Measurements from ENCODE around the gene ZFYVE28. TPM values are rescaled to one million over a fixed set of nuclear protein-coding genes. Genes with fewer than 3 reads are reported as not detected.

ZFYVE28 gene
- total RNA-seq, 2 experiments from 2014 or later: 26.2 to 28.0 TPM

DNA sequence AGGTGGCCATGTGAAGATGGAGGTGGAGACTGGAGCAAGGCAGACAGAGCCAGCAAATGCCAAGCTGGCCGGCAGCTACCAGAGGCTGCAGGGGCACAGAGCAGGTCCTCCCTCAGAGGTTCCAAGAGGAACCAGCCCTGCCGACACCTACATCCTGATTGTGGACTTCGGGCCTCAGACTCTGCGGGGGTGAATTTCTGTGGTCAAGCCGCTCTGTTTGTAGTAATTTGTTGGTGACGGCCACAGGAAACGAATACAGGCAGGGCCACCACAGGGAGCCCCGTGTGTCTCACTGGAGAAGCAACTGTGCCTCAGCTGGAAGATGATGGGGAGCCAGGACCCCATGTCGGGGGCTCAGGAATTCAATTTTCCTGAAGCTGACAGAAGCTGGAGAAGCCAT, 28.3 kb downstream of the ZFYVE28 start:
- Histone ChIP-seq H3K36me3 (ENCODE audit: insufficient read depth, low read length) (peaks cover 6% of the 10 kb centered on the region), H3K4me3 (ENCODE audit: low read length) (no peak overlapping the region), H3K4me1 (ENCODE audit: insufficient read depth, low read length) (peaks cover 39% of the 10 kb centered on the region), H3K27me3 (ENCODE audit: control insufficient read depth in 1 of 2, insufficient read depth in 2 of 2, low read length in 2 of 2) (peaks cover 0 to 2% of the 10 kb centered on the region in 2 experiments), H3K9me3 (ENCODE audit: control insufficient read depth in 1 of 2, insufficient read depth in 1 of 2, low read length in 2 of 2) (no peaks in the 10 kb centered on the region), H3K27ac (ENCODE audit: low read depth in 1 of 2, low read length in 2 of 2) (no peak overlapping the region)
- ATAC-seq (ENCODE audit: poor library complexity): no peak
- Mint-ChIP-seq H3K27ac (no peak overlapping the region), H3K4me1 (ENCODE audit: low read depth) (peaks cover 45% of the 10 kb centered on the region), H3K4me3 (no peak overlapping the region), H3K36me3 (ENCODE audit: low read depth) (no peaks in the 10 kb centered on the region), H3K27me3 (peaks cover 14% of the 10 kb centered on the region), H3K9me3 (no peaks in the 10 kb centered on the region)
- ChIA-PET POLR2A (interaction anchor here (0.8 to 1.1 kb wide), 3 partner anchors 12 to 103 kb away, joined by 3 to 4 read pairs (median 3); partner anchors contain the start of genes CFAP99 and ZFYVE28), CTCF (no interaction called here)
- TF ChIP-seq, protein P1, sequence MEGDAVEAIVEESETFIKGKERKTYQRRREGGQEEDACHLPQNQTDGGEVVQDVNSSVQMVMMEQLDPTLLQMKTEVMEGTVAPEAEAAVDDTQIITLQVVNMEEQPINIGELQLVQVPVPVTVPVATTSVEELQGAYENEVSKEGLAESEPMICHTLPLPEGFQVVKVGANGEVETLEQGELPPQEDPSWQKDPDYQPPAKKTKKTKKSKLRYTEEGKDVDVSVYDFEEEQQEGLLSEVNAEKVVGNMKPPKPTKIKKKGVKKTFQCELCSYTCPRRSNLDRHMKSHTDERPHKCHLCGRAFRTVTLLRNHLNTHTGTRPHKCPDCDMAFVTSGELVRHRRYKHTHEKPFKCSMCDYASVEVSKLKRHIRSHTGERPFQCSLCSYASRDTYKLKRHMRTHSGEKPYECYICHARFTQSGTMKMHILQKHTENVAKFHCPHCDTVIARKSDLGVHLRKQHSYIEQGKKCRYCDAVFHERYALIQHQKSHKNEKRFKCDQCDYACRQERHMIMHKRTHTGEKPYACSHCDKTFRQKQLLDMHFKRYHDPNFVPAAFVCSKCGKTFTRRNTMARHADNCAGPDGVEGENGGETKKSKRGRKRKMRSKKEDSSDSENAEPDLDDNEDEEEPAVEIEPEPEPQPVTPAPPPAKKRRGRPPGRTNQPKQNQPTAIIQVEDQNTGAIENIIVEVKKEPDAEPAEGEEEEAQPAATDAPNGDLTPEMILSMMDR (IDR thresholded peaks at IDR 0.05): no peak
- intact Hi-C loops (cut with DNase I, micrococcal nuclease): no loop called here
- DNase-seq: no peak

DNA sequence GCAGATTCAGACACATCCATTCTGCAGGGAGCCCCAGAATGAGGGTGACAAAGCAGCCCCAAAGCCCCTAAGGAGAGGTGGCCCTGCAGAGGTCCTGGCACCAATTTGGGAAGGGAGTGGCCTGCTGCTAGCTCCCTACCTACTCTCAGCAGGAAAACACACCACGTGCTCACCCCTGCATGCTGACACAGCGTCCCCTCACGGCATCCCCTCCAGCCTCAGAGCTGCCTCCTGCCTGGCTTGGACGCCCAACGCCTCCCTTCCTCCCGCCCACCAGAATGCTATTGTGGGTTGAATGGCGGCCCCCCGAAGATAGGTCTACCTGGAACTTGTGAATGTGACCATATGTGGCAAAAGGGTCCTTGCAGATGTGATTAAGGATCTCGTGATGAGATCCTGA, 28.8 kb downstream of the ZFYVE28 start:
- CTCF ChIA-PET: no interaction called here

DNA sequence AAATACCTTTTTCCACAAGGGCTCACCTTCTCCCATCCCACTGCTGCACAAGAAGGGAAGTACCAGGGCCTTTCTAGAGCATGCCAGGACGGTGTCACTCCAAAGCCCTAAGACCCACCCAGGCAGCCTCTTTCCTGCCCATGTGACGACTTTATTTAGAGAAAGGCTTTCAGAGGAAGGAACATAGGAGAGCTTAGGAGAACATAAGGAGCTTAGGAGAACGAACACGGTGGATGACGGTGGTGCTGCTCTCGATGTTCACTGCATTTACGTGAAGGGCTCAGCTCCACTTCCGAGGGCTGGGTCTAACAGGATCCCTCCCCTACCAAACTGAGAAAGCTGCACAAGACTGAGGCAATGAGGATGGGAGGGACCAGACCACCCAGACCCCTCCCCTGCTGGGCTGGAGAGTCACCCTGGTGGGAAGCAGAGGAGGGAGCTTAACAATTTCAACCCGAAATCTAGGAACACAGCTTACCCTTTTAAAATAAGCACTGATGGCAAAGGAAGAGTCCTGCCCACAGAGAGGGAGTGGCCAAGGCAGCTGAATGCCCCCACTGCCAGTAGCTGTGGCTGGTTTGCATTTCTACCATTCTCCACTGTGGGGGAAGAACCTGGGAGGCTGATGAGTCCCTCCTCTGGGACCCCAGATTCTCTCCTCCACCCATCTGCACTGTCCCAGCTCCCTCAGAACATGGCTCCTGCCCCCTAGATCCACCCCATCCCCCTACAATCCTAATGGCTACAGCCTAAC, 29.8 kb downstream of the ZFYVE28 start:
- no peaks in the 10 kb centered on the region for H3K9me3 ChIP-seq (ENCODE audit: control insufficient read depth in 1 of 2, insufficient read depth in 1 of 2, low read length in 2 of 2)
- Mint-ChIP-seq H3K4me3 (no peak overlapping the region), H3K4me1 (ENCODE audit: low read depth) (peaks cover 30% of the 10 kb centered on the region), H3K9me3 (no peaks in the 10 kb centered on the region), H3K36me3 (ENCODE audit: low read depth) (no peaks in the 10 kb centered on the region), H3K27ac (no peak overlapping the region), H3K27me3 (peaks cover 12% of the 10 kb centered on the region)
- no peak overlapping the region for H3K4me3 ChIP-seq (ENCODE audit: low read length)
- ATAC-seq (ENCODE audit: poor library complexity): no peak
- CTCF ChIA-PET: interaction anchor here (1.0 kb wide), 1 partner anchor 30 kb away, joined by 3 read pairs; the partner anchor contains the start of gene CFAP99
- H3K36me3 ChIP-seq (ENCODE audit: insufficient read depth, low read length): peaks cover 6% of the 10 kb centered on the region
- TF ChIP-seq, protein P1 (IDR thresholded peaks at IDR 0.05): no peak
- no peaks in the 10 kb centered on the region for H3K27me3 ChIP-seq (ENCODE audit: control insufficient read depth in 1 of 2, insufficient read depth in 2 of 2, low read length in 2 of 2)
- DNase-seq: no peak
- H3K27ac ChIP-seq (ENCODE audit: low read depth in 1 of 2, low read length in 2 of 2): no peak overlapping the region
- intact Hi-C loops (cut with DNase I, micrococcal nuclease): no loop called here
- POLR2A ChIA-PET: no interaction called here
- H3K4me1 ChIP-seq (ENCODE audit: insufficient read depth, low read length): peaks cover 28% of the 10 kb centered on the region

More for the DNA sequence above, 28.8 kb downstream of the ZFYVE28 start:
- POLR2A ChIA-PET: interaction anchor here (0.8 to 1.1 kb wide), 3 partner anchors 13 to 103 kb away, joined by 3 to 4 read pairs (median 3); partner anchors contain the start of genes CFAP99 and ZFYVE28
- ATAC-seq (ENCODE audit: poor library complexity) (no peak), DNase-seq (no peak)
- peaks cover 41% of the 10 kb centered on the region for H3K4me1 Mint-ChIP-seq (ENCODE audit: low read depth)
- H3K27ac Mint-ChIP-seq: no peak overlapping the region
- no peaks in the 10 kb centered on the region for H3K9me3 ChIP-seq (ENCODE audit: control insufficient read depth in 1 of 2, insufficient read depth in 1 of 2, low read length in 2 of 2)
- H3K27me3 Mint-ChIP-seq: peaks cover 14% of the 10 kb centered on the region
- peaks cover 0 to 2% of the 10 kb centered on the region in 2 experiments for H3K27me3 ChIP-seq (ENCODE audit: control insufficient read depth in 1 of 2, insufficient read depth in 2 of 2, low read length in 2 of 2)
- TF ChIP-seq, protein P1 (IDR thresholded peaks at IDR 0.05): no peak
- H3K36me3 ChIP-seq (ENCODE audit: insufficient read depth, low read length): peaks cover 6% of the 10 kb centered on the region
- H3K9me3 Mint-ChIP-seq: no peaks in the 10 kb centered on the region
- no peak overlapping the region for H3K27ac ChIP-seq (ENCODE audit: low read depth in 1 of 2, low read length in 2 of 2)
- H3K36me3 Mint-ChIP-seq (ENCODE audit: low read depth): no peaks in the 10 kb centered on the region
- H3K4me3 ChIP-seq (ENCODE audit: low read length): no peak overlapping the region
- peaks cover 36% of the 10 kb centered on the region for H3K4me1 ChIP-seq (ENCODE audit: insufficient read depth, low read length)
- intact Hi-C loops (cut with DNase I, micrococcal nuclease): no loop called here
- H3K4me3 Mint-ChIP-seq: no peak overlapping the region

All from CD4-positive, alpha-beta T cell (primary cell).